OCI-LY7 (cell line): ENCODE data around the gene SH3RF1. TPM values are rescaled to one million over a fixed set of nuclear protein-coding genes. Genes with fewer than 3 reads are reported as not detected.

Experiments used
- BruUV-seq: library from RNA; stranded (reverse); fragments of 400-500 nt; replicated peaks from 2 replicates; lab custom pipeline; 2021; lab: Mats Ljungman, UMichigan
- CTCF ChIA-PET: fragments of 300-600 bp; sonication (Branson Sonifier 250); formaldehyde crosslinking; loops from one replicate; lab custom pipeline; 2022; ENCODE audit warnings: antibody characterized with exemption; ENCODE audit not compliant: unreplicated experiment; lab: Charles Lee
- POLR2A ChIA-PET: fragments of 300-600 bp; sonication (Branson Sonifier 250); formaldehyde crosslinking; loops from one replicate; lab custom pipeline; 2022; ENCODE audit warnings: antibody characterized with exemption; lab: Charles Lee
- DNase-seq: peaks from one replicate; pipeline ENCODE4 v3.0.0-alpha.2; 2015; ENCODE audit warnings: low spot score
- H2AFZ ChIP-seq: fragments of 200-600 bp; sonication (generic), shearing (Covaris generic); 2 replicates; pipeline ENCODE4 v1.6.1; 2014; ENCODE audit warnings: mild to moderate bottlenecking, antibody characterized with exemption, low read length, moderate library complexity
- H3K27ac ChIP-seq: fragments of 200-600 bp; sonication (generic); 2 replicates; pipeline ENCODE4 v1.5.1; 2014; ENCODE audit warnings: mixed run types, low read depth, mild to moderate bottlenecking, moderate library complexity, low read length, inconsistent platforms; ENCODE audit not compliant: poor library complexity, severe bottlenecking
- H3K36me3 ChIP-seq: fragments of 200-600 bp; sonication (generic); 2 replicates; pipeline ENCODE4 v1.6.1; 2014; ENCODE audit warnings: mild to moderate bottlenecking, antibody characterized with exemption, low read length, moderate library complexity, mixed read lengths; ENCODE audit not compliant: insufficient read depth
- H3K4me1 ChIP-seq: fragments of 200-600 bp; sonication (generic); 2 replicates; pipeline ENCODE4 v1.5.1; 2014; ENCODE audit warnings: mild to moderate bottlenecking, low read length; ENCODE audit not compliant: insufficient read depth, poor library complexity, severe bottlenecking
- H3K4me2 ChIP-seq: fragments of 200-600 bp; sonication (generic); 2 replicates; pipeline ENCODE4 v1.6.1; 2014; ENCODE audit warnings: mild to moderate bottlenecking, low read length
- H3K4me3 ChIP-seq: fragments of 200-600 bp; sonication (generic); 2 replicates; pipeline ENCODE4 v1.5.1; 2014; ENCODE audit warnings: mild to moderate bottlenecking, low read depth, low read length; ENCODE audit not compliant: poor library complexity, severe bottlenecking
- H3K79me2 ChIP-seq: fragments of 200-600 bp; sonication (generic); 2 replicates; pipeline ENCODE4 v1.6.1; 2016; ENCODE audit warnings: low read depth, mild to moderate bottlenecking, low read length, moderate library complexity, mixed read lengths; ENCODE audit not compliant: insufficient read depth
- H3K9me2 ChIP-seq: fragments of 200-600 bp; sonication (generic); 2 replicates; pipeline ENCODE4 v1.6.1; 2016; ENCODE audit warnings: mild to moderate bottlenecking, low read length, mixed read lengths; ENCODE audit not compliant: insufficient read depth
- H3K9me3 ChIP-seq: fragments of 200-600 bp; sonication (generic); 2 replicates; pipeline ENCODE4 v1.6.1; 2014; ENCODE audit warnings: mild to moderate bottlenecking, mixed run types, low read length, mixed read lengths
- H4K20me1 ChIP-seq: fragments of 200-600 bp; sonication (generic); 2 replicates; pipeline ENCODE4 v1.6.1; 2014; ENCODE audit warnings: mild to moderate bottlenecking, antibody characterized with exemption, low read length, moderate library complexity, mixed read lengths; ENCODE audit not compliant: insufficient read depth
- EZH2phosphoT487 ChIP-seq: fragments of 200-600 bp; sonication (generic); IDR thresholded peaks from 2 replicates; pipeline ENCODE4 v1.6.1; 2018; ENCODE audit warnings: low read depth, borderline replicate concordance, mild to moderate bottlenecking, mixed run types, antibody characterized with exemption, low read length, moderate library complexity, mixed read lengths
- intact Hi-C: fragments of 100-400 bp; cut with micrococcal nuclease; formaldehyde crosslinking; loops from one replicate; pipeline ENCODE4 v1.10.0; 2022; ENCODE audit not compliant: unreplicated experiment
- total RNA-seq, 2 experiments: library from RNA; depleted of rRNA in 1 of 2; stranded (reverse); fragments of >200 nt in 1 of 2; shearing (Covaris generic) in 1 of 2; gene quantifications; 2 replicates each; pipeline ENCODE4 v1.2.3, GENCODE V29; 2014 to 2022
- TF ChIP-seq, protein P1 (sequence below): fragments of 200-600 bp; sonication (generic); conservative IDR thresholded peaks from 2 replicates; pipeline ENCODE4 v1.5.1; 2014; ENCODE audit warnings: mild to moderate bottlenecking, antibody characterized with exemption, low read length, moderate library complexity, mixed read lengths

Gene SH3RF1
- total RNA-seq, 2 experiments from 2014 or later: not detected

DNA sequence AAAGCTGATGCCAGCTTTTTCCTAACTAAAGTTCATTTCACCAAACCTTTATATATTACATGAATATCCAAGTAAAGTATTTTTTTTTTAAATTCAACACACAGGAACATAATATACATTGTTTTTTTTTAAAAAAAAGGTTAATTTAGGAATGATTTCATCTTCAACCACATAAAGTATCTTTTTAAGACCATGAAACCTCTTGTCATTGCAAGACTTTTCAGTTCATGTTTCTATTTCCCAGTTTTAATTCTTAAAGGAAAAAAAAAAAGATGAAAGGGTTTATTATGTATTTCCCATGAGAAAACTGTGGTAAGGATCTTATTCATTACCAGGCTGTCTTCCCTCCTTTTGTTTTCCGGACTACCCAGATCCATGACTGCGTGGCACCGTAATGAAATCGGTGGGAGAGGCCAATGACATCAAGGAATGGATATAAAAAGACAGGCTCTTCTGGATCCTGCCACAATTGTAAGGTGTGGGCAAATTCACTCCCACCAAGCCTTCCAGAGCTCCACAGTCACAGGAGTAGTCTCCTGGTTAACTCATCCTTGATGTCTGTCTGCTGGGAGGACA lies 176.0 kb downstream of the SH3RF1 start:
- no peaks in the 10 kb centered on the region for H3K4me1 ChIP-seq
- H4K20me1 ChIP-seq: no peaks in the 10 kb centered on the region
- no peaks in the 10 kb centered on the region for H3K9me3 ChIP-seq
- no peak overlapping the region for H2AFZ ChIP-seq
- POLR2A ChIA-PET: interaction anchor here (0.7 kb wide), 1 partner anchor 166 kb away, joined by 3 read pairs; no protein-coding TSS in a partner anchor
- CTCF ChIA-PET: no interaction called here
- no peak overlapping the region for H3K4me3 ChIP-seq
- no peak overlapping the region for H3K4me2 ChIP-seq
- TF ChIP-seq EZH2phosphoT487: no peak
- TF ChIP-seq, protein P1, sequence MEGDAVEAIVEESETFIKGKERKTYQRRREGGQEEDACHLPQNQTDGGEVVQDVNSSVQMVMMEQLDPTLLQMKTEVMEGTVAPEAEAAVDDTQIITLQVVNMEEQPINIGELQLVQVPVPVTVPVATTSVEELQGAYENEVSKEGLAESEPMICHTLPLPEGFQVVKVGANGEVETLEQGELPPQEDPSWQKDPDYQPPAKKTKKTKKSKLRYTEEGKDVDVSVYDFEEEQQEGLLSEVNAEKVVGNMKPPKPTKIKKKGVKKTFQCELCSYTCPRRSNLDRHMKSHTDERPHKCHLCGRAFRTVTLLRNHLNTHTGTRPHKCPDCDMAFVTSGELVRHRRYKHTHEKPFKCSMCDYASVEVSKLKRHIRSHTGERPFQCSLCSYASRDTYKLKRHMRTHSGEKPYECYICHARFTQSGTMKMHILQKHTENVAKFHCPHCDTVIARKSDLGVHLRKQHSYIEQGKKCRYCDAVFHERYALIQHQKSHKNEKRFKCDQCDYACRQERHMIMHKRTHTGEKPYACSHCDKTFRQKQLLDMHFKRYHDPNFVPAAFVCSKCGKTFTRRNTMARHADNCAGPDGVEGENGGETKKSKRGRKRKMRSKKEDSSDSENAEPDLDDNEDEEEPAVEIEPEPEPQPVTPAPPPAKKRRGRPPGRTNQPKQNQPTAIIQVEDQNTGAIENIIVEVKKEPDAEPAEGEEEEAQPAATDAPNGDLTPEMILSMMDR: no peak
- H3K9me2 ChIP-seq: no peaks in the 10 kb centered on the region
- BruUV-seq: no TSS peak
- intact Hi-C loops: no loop called here
- DNase-seq: no peak
- H3K79me2 ChIP-seq: no peaks in the 10 kb centered on the region
- H3K36me3 ChIP-seq: no peaks in the 10 kb centered on the region
- no peak overlapping the region for H3K27ac ChIP-seq

DNA sequence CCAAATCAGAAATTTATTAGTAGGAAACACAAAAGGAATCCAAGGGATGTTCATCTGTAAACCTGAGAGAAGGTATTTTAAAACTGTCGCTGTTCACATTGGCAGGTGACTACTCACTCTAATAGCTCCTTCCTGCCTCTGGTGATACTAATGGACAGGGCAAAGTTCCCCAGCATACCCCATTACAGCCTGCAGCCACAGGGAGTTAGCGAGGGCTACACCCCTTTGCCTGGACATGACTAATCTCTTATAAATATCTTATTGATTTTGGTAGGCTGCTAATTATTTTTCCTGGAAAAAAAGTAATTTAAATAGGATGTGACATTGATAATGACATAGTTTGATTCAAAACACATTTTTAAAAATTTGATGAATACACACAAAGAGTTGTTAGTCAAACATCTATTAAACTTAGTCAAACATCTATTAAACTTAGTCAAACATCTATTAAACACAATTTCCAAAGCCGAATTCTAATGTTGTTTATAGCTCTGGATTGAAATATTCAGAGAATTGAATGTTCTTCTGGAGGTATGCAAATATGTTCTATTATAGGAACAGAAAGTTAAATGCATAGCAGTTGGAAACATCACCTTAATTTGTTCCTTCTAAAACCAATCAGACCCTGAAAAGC lies 177.8 kb downstream of the SH3RF1 start:
- TF ChIP-seq, protein P1: no peak
- no peak for TF ChIP-seq EZH2phosphoT487
- Histone ChIP-seq H3K79me2 (no peaks in the 10 kb centered on the region), H3K4me2 (no peak overlapping the region), H3K9me3 (no peaks in the 10 kb centered on the region), H3K27ac (no peak overlapping the region), H2AFZ (no peak overlapping the region), H4K20me1 (no peaks in the 10 kb centered on the region), H3K9me2 (no peaks in the 10 kb centered on the region), H3K4me1 (no peaks in the 10 kb centered on the region), H3K4me3 (no peak overlapping the region), H3K36me3 (no peaks in the 10 kb centered on the region)
- ChIA-PET CTCF (no interaction called here), POLR2A (no interaction called here)
- intact Hi-C loops: no loop called here
- no TSS peak for BruUV-seq
- no peak for DNase-seq

DNA sequence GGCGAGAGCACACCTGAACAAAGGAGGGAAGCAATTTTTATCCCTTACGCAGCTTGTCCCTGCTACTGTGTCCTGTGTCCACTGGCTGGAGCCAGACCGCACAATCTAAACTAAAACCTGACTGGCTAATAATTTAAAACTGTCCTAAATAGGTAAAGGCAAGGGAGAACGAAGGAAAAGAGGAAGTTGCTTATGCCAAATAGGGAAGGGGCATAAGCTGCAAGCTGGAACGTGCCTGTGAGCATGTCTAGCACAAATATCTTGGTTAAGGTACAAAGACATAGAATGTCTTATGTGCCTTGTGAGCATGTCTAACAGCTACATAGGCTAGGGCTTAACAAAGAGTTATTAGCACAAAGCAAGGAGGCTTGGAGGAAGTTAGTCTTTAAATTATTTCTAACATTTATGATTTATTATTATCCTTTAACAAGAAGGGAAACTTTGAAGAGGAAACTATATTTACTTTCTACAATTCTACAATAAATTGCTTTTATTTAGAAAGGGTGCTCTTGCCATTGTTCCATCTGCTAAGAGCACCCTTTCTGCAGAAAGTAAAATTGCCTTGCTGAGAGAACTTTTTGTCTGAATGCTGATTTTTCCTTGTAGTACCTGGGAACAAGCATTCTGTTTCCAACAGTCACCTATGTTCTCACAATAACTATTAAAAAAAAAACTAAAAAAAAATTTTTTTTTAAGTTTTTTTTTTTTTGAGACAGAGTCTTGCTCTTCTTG lies 180.1 kb downstream of the SH3RF1 start:
- intact Hi-C loops: no loop called here
- H3K27ac ChIP-seq: no peak overlapping the region
- BruUV-seq: no TSS peak
- no peaks in the 10 kb centered on the region for H3K4me1 ChIP-seq
- no peaks in the 10 kb centered on the region for H3K9me2 ChIP-seq
- H3K4me3 ChIP-seq: no peak overlapping the region
- CTCF ChIA-PET: no interaction called here
- POLR2A ChIA-PET: no interaction called here
- no peaks in the 10 kb centered on the region for H3K9me3 ChIP-seq
- no peaks in the 10 kb centered on the region for H3K36me3 ChIP-seq
- DNase-seq: no peak
- TF ChIP-seq, protein P1: no peak
- no peak for TF ChIP-seq EZH2phosphoT487
- no peak overlapping the region for H2AFZ ChIP-seq
- H4K20me1 ChIP-seq: no peaks in the 10 kb centered on the region
- H3K4me2 ChIP-seq: no peak overlapping the region
- no peaks in the 10 kb centered on the region for H3K79me2 ChIP-seq
